OCI-LY7 (cell line): ENCODE results near the gene LSS. TPM values are rescaled to one million over a fixed set of nuclear protein-coding genes. Genes with fewer than 3 reads are reported as not detected.

Experiments used
- BruUV-seq: library from RNA; stranded (reverse); fragments of 400-500 nt; replicated peaks from 2 replicates; lab custom pipeline; 2021; lab: Mats Ljungman, UMichigan
- CTCF ChIA-PET: fragments of 300-600 bp; sonication (Branson Sonifier 250); formaldehyde crosslinking; loops from one replicate; lab custom pipeline; 2022; ENCODE audit warnings: antibody characterized with exemption; ENCODE audit not compliant: unreplicated experiment; lab: Charles Lee
- POLR2A ChIA-PET: fragments of 300-600 bp; sonication (Branson Sonifier 250); formaldehyde crosslinking; loops from one replicate; lab custom pipeline; 2022; ENCODE audit warnings: antibody characterized with exemption; lab: Charles Lee
- DNase-seq: peaks from one replicate; pipeline ENCODE4 v3.0.0-alpha.2; 2015; ENCODE audit warnings: low spot score
- H2AFZ ChIP-seq: fragments of 200-600 bp; sonication (generic), shearing (Covaris generic); 2 replicates; pipeline ENCODE4 v1.6.1; 2014; ENCODE audit warnings: mild to moderate bottlenecking, antibody characterized with exemption, low read length, moderate library complexity
- H3K27ac ChIP-seq: fragments of 200-600 bp; sonication (generic); 2 replicates; pipeline ENCODE4 v1.5.1; 2014; ENCODE audit warnings: mixed run types, low read depth, mild to moderate bottlenecking, moderate library complexity, low read length, inconsistent platforms; ENCODE audit not compliant: poor library complexity, severe bottlenecking
- H3K36me3 ChIP-seq: fragments of 200-600 bp; sonication (generic); 2 replicates; pipeline ENCODE4 v1.6.1; 2014; ENCODE audit warnings: mild to moderate bottlenecking, antibody characterized with exemption, low read length, moderate library complexity, mixed read lengths; ENCODE audit not compliant: insufficient read depth
- H3K4me1 ChIP-seq: fragments of 200-600 bp; sonication (generic); 2 replicates; pipeline ENCODE4 v1.5.1; 2014; ENCODE audit warnings: mild to moderate bottlenecking, low read length; ENCODE audit not compliant: insufficient read depth, poor library complexity, severe bottlenecking
- H3K4me2 ChIP-seq: fragments of 200-600 bp; sonication (generic); 2 replicates; pipeline ENCODE4 v1.6.1; 2014; ENCODE audit warnings: mild to moderate bottlenecking, low read length
- H3K4me3 ChIP-seq: fragments of 200-600 bp; sonication (generic); 2 replicates; pipeline ENCODE4 v1.5.1; 2014; ENCODE audit warnings: mild to moderate bottlenecking, low read depth, low read length; ENCODE audit not compliant: poor library complexity, severe bottlenecking
- H3K79me2 ChIP-seq: fragments of 200-600 bp; sonication (generic); 2 replicates; pipeline ENCODE4 v1.6.1; 2016; ENCODE audit warnings: low read depth, mild to moderate bottlenecking, low read length, moderate library complexity, mixed read lengths; ENCODE audit not compliant: insufficient read depth
- H3K9me2 ChIP-seq: fragments of 200-600 bp; sonication (generic); 2 replicates; pipeline ENCODE4 v1.6.1; 2016; ENCODE audit warnings: mild to moderate bottlenecking, low read length, mixed read lengths; ENCODE audit not compliant: insufficient read depth
- H3K9me3 ChIP-seq: fragments of 200-600 bp; sonication (generic); 2 replicates; pipeline ENCODE4 v1.6.1; 2014; ENCODE audit warnings: mild to moderate bottlenecking, mixed run types, low read length, mixed read lengths
- H4K20me1 ChIP-seq: fragments of 200-600 bp; sonication (generic); 2 replicates; pipeline ENCODE4 v1.6.1; 2014; ENCODE audit warnings: mild to moderate bottlenecking, antibody characterized with exemption, low read length, moderate library complexity, mixed read lengths; ENCODE audit not compliant: insufficient read depth
- EZH2phosphoT487 ChIP-seq: fragments of 200-600 bp; sonication (generic); IDR thresholded peaks from 2 replicates; pipeline ENCODE4 v1.6.1; 2018; ENCODE audit warnings: low read depth, borderline replicate concordance, mild to moderate bottlenecking, mixed run types, antibody characterized with exemption, low read length, moderate library complexity, mixed read lengths
- intact Hi-C: fragments of 100-400 bp; cut with micrococcal nuclease; formaldehyde crosslinking; loops from one replicate; pipeline ENCODE4 v1.10.0; 2022; ENCODE audit not compliant: unreplicated experiment
- total RNA-seq, 2 experiments: library from RNA; depleted of rRNA in 1 of 2; stranded (reverse); fragments of >200 nt in 1 of 2; shearing (Covaris generic) in 1 of 2; gene quantifications; 2 replicates each; pipeline ENCODE4 v1.2.3, GENCODE V29; 2014 to 2022
- TF ChIP-seq, protein P1 (sequence below): fragments of 200-600 bp; sonication (generic); conservative IDR thresholded peaks from 2 replicates; pipeline ENCODE4 v1.5.1; 2014; ENCODE audit warnings: mild to moderate bottlenecking, antibody characterized with exemption, low read length, moderate library complexity, mixed read lengths

LSS gene
- total RNA-seq, 2 experiments from 2014 or later: 45.4 to 137 TPM

DNA sequence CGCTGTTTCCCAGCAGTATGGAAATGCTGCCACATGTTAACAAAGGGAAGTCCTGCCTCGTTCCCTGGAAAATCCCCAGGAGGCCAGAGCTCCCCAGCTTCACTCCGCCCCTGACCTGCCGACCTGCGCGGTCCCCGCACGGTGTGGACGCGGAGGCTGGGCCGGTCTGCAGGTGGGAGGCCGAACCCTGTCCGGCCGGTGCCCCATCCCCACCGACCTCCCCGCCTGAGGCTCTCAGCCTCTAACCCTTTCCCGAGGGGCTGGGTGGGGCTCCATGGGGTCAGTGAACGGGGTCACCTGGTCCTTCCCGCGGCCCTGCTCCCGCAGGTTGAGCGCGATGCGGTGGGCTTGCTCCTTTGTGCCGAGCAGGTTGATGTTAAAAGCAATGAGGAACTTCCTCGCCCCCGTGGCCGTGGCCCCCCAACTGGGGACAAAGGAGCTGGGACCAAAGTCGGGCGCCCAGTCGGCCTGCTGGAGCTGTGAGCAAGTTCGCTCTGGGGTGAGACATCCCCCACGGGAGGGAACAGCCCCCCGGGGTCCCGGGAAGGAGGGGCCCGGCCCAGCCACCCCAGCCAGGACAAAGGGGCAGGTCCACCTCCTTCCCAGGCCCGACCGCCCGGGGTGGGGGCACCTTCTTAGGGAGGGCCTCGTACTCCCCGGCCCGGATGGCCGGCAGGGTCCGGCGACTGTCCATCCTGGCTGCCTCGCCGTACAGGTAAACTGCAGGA, 77.1 kb downstream of the LSS start:
- no peak overlapping the region for H3K4me3 ChIP-seq
- no peaks in the 10 kb centered on the region for H3K9me3 ChIP-seq
- TF ChIP-seq EZH2phosphoT487: no peak
- TF ChIP-seq, protein P1, sequence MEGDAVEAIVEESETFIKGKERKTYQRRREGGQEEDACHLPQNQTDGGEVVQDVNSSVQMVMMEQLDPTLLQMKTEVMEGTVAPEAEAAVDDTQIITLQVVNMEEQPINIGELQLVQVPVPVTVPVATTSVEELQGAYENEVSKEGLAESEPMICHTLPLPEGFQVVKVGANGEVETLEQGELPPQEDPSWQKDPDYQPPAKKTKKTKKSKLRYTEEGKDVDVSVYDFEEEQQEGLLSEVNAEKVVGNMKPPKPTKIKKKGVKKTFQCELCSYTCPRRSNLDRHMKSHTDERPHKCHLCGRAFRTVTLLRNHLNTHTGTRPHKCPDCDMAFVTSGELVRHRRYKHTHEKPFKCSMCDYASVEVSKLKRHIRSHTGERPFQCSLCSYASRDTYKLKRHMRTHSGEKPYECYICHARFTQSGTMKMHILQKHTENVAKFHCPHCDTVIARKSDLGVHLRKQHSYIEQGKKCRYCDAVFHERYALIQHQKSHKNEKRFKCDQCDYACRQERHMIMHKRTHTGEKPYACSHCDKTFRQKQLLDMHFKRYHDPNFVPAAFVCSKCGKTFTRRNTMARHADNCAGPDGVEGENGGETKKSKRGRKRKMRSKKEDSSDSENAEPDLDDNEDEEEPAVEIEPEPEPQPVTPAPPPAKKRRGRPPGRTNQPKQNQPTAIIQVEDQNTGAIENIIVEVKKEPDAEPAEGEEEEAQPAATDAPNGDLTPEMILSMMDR: no peak
- no peaks in the 10 kb centered on the region for H3K79me2 ChIP-seq
- intact Hi-C loops: no loop called here
- CTCF ChIA-PET: no interaction called here
- H3K36me3 ChIP-seq: no peaks in the 10 kb centered on the region
- H2AFZ ChIP-seq: no peak overlapping the region
- no peaks in the 10 kb centered on the region for H3K9me2 ChIP-seq
- no peaks in the 10 kb centered on the region for H3K4me1 ChIP-seq
- no peak for DNase-seq
- H4K20me1 ChIP-seq: no peaks in the 10 kb centered on the region
- BruUV-seq: no TSS peak
- POLR2A ChIA-PET: no interaction called here
- H3K4me2 ChIP-seq: no peak overlapping the region
- no peak overlapping the region for H3K27ac ChIP-seq

DNA sequence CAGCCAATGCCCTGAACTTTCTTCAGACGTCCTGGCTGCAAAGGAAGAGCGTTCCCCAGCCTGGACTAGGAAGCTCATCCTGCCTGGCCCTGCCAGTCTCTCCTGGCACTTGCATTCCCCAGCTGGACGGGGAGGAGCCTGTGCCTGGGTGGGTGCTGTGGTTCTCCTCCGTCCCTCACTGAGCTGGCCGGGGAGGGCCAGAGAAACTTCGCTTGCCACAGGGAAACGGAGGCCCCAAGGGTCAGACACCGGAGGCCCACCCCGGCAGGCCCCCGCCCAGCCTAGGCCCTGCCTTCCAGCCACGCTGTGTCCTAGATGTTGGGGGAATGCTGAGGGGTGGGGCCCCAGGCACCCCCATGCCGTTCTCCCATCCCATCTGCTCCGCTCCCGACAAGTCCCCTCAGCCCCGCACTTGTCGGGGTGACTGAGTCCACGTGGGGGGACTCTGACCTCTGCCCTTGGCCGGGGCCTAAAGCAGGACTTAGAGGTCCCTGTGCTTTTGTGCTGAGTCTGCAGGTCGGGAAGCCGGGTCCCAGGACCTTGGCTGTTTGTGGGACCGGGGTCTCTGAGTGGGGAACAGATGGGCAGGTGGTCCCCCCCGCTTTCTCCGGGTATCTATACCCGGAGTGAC, 78.0 kb downstream of the LSS start:
- TF ChIP-seq, protein P1: no peak
- no peak for TF ChIP-seq EZH2phosphoT487

DNA sequence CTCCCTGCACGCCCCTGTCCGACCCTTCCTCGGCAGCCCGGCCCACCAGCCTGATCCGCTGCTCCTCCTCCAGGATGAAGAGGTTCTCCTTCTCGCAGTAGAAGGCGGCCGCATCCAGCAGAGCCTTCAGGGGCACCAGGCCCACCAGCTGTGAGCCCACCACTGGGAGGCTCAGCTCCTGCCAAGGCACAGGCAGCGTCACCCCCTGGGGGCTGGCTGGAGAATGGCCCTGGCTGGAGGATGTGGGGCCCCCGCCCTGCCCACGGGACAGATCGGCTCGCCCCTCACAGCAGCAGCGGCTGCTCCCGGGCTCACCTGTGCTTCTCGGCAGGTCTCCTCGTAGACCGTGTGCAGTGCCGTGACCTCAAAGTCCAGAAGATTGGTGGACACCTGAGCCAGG, 78.5 kb downstream of the LSS start:
- Histone ChIP-seq H3K4me1 (no peaks in the 10 kb centered on the region), H3K27ac (no peak overlapping the region), H3K4me2 (no peak overlapping the region), H3K9me3 (no peaks in the 10 kb centered on the region), H2AFZ (no peak overlapping the region), H3K9me2 (no peaks in the 10 kb centered on the region), H3K36me3 (no peaks in the 10 kb centered on the region), H3K4me3 (no peak overlapping the region), H4K20me1 (no peaks in the 10 kb centered on the region), H3K79me2 (no peaks in the 10 kb centered on the region)
- ChIA-PET CTCF (no interaction called here), POLR2A (no interaction called here)
- TF ChIP-seq, protein P1: no peak
- no peak for TF ChIP-seq EZH2phosphoT487
- BruUV-seq: no TSS peak
- intact Hi-C loops: no loop called here
- DNase-seq: no peak

More for the DNA sequence above, 78.0 kb downstream of the LSS start:
- no peak overlapping the region for H3K4me3 ChIP-seq
- no peaks in the 10 kb centered on the region for H4K20me1 ChIP-seq
- ChIA-PET POLR2A (no interaction called here), CTCF (no interaction called here)
- no peaks in the 10 kb centered on the region for H3K79me2 ChIP-seq
- BruUV-seq: no TSS peak
- H3K36me3 ChIP-seq: no peaks in the 10 kb centered on the region
- no peaks in the 10 kb centered on the region for H3K9me2 ChIP-seq
- no peak overlapping the region for H3K4me2 ChIP-seq
- no peaks in the 10 kb centered on the region for H3K9me3 ChIP-seq
- DNase-seq: no peak
- no peak overlapping the region for H2AFZ ChIP-seq
- no peaks in the 10 kb centered on the region for H3K4me1 ChIP-seq
- no peak overlapping the region for H3K27ac ChIP-seq
- intact Hi-C loops: no loop called here
